H1 (cell line): ENCODE data around the gene SETD9. TPM values are rescaled to one million over a fixed set of nuclear protein-coding genes. Genes with fewer than 3 reads are reported as not detected.

ENCODE experiments used
- CTCF ChIA-PET: fragments of 300-600 bp; sonication (Branson Sonifier 250); formaldehyde crosslinking; loops from one replicate; lab custom pipeline; 2021; ENCODE audit not compliant: partially characterized antibody; lab: Charles Lee
- POLR2A ChIA-PET: fragments of 300-600 bp; sonication (Branson Sonifier 250); formaldehyde crosslinking; loops from one replicate; lab custom pipeline; 2021; ENCODE audit warnings: inconsistent platforms; ENCODE audit not compliant: partially characterized antibody; lab: Charles Lee
- DNase-seq, 2 experiments: peaks; one replicate each; pipeline versions ENCODE4 v3.0.0 to v3.0.0-alpha.2; 2010 to 2022; ENCODE audit warnings: low spot score in 2 of 2, low read depth in 1 of 2, mixed read lengths in 1 of 2
- FAIRE-seq: peaks from 2 replicates; lab custom pipeline; 2011; peaks lifted over from hg19 to GRCh38; lab: Jason Lieb, UNC
- H2AFZ ChIP-seq: 2 replicates; pipeline ENCODE4 v1.8.1; 2012; ENCODE audit warnings: low read length, inconsistent platforms
- H2AK5ac ChIP-seq: 2 replicates; pipeline ENCODE4 v1.6.1; 2013; ENCODE audit warnings: low read depth, low read length
- H2BK120ac ChIP-seq: replicated peaks from 2 replicates; pipeline ENCODE3; 2013; ENCODE audit warnings: low read depth, low read length, inconsistent platforms
- H2BK12ac ChIP-seq: 2 replicates; pipeline ENCODE4 v1.6.1; 2013; ENCODE audit warnings: low read depth, low read length
- H2BK15ac ChIP-seq: 2 replicates; pipeline ENCODE4 v1.6.1; 2013; ENCODE audit warnings: low read length
- H2BK20ac ChIP-seq: 2 replicates; pipeline ENCODE4 v1.6.1; 2013; ENCODE audit warnings: low read length
- H2BK5ac ChIP-seq: 2 replicates; pipeline ENCODE4 v1.6.1; 2013; ENCODE audit warnings: low read depth, low read length
- H3K14ac ChIP-seq: 2 replicates; pipeline ENCODE4 v1.6.1; 2013; ENCODE audit warnings: inconsistent platforms; ENCODE audit not compliant: insufficient read length
- H3K18ac ChIP-seq: 2 replicates; pipeline ENCODE4 v1.6.1; 2013; ENCODE audit warnings: low read length; ENCODE audit errors: extremely low read depth
- H3K23ac ChIP-seq: 2 replicates; pipeline ENCODE4 v1.6.1; 2013; ENCODE audit warnings: inconsistent platforms; ENCODE audit not compliant: insufficient read length
- H3K23me2 ChIP-seq: 2 replicates; pipeline ENCODE4 v1.6.1; 2013; ENCODE audit warnings: low read depth, low read length
- H3K27ac ChIP-seq: 2 replicates; pipeline ENCODE4 v1.6.1; 2011; ENCODE audit warnings: low read depth, low read length, inconsistent platforms
- H3K27me3 ChIP-seq, 4 experiments: replicated peaks in 1 of 4; 1 replicate in 1 of 4; 2 replicates in 3 of 4; pipeline versions ENCODE4 v1.6.1 to v1.8.1; 2011 to 2013; ENCODE audit warnings: low read length in 3 of 4, mild to moderate bottlenecking in 3 of 4, inconsistent platforms in 2 of 4, mixed read lengths in 2 of 4, moderate library complexity in 1 of 4; ENCODE audit not compliant: control insufficient read depth in 3 of 4, insufficient read depth in 3 of 4; ENCODE audit errors: extremely low read depth in 1 of 4
- H3K36me3 ChIP-seq, 4 experiments: 2 replicates each; pipeline versions ENCODE4 v1.6.1 to v1.8.1; 2011 to 2013; ENCODE audit warnings: mild to moderate bottlenecking in 4 of 4, low read length in 3 of 4, moderate library complexity in 2 of 4, control low read depth in 1 of 4, inconsistent platforms in 1 of 4; ENCODE audit not compliant: insufficient read depth in 4 of 4, control insufficient read depth in 2 of 4
- H3K4ac ChIP-seq: replicated peaks from 2 replicates; pipeline ENCODE3; 2013; ENCODE audit warnings: low read length, low read depth, mixed read lengths, inconsistent platforms; ENCODE audit not compliant: insufficient read length
- H3K4me1 ChIP-seq, 4 experiments: replicated peaks in 1 of 4; 1 replicate in 1 of 4; 2 replicates in 3 of 4; pipeline versions ENCODE4 v1.6.1 to v1.8.1; 2011 to 2013; ENCODE audit warnings: low read length in 3 of 4, inconsistent platforms in 2 of 4, mixed read lengths in 1 of 4; ENCODE audit not compliant: insufficient read depth in 4 of 4, control insufficient read depth in 3 of 4
- H3K4me2 ChIP-seq, 2 experiments: 2 replicates each; pipeline versions ENCODE4 v1.6.1 to v1.8.1; 2011 to 2013; ENCODE audit warnings: low read depth in 2 of 2, low read length in 2 of 2, control low read depth in 1 of 2, inconsistent platforms in 1 of 2, mild to moderate bottlenecking in 1 of 2; ENCODE audit not compliant: insufficient read depth in 1 of 2
- H3K4me3 ChIP-seq, 4 experiments: fragments of 200-600, 300-600 bp in 1 of 4; sonication (generic), shearing (Covaris generic), sonication (Bioruptor Twin) in 1 of 4; 2 replicates each; pipeline versions ENCODE4 v1.5.1 to v1.8.1; 2011 to 2016; ENCODE audit warnings: low read length in 4 of 4, low read depth in 3 of 4, control low read depth in 2 of 4, inconsistent platforms in 2 of 4, mild to moderate bottlenecking in 2 of 4, mixed read lengths in 1 of 4, moderate library complexity in 1 of 4; ENCODE audit not compliant: insufficient read depth in 2 of 4; ENCODE audit errors: extremely low read depth in 1 of 4
- H3K56ac ChIP-seq: replicated peaks from 2 replicates; pipeline ENCODE3; 2013; ENCODE audit warnings: low read depth, mild to moderate bottlenecking, mixed read lengths, low read length, inconsistent platforms; ENCODE audit not compliant: insufficient read length
- H3K79me1 ChIP-seq: 2 replicates; pipeline ENCODE4 v1.6.1; 2013; ENCODE audit warnings: low read depth, low read length, control low read depth
- H3K79me2 ChIP-seq, 2 experiments: 2 replicates each; pipeline versions ENCODE4 v1.6.1 to v1.8.1; 2012 to 2013; ENCODE audit warnings: low read length in 2 of 2, mild to moderate bottlenecking in 2 of 2, inconsistent platforms in 1 of 2; ENCODE audit not compliant: insufficient read depth in 2 of 2, control insufficient read depth in 1 of 2
- H3K9ac ChIP-seq, 4 experiments: replicated peaks in 1 of 4; 1 replicate in 1 of 4; 2 replicates in 3 of 4; pipeline versions ENCODE4 v1.6.1 to v1.8.1; 2011 to 2013; ENCODE audit warnings: low read depth in 3 of 4, low read length in 3 of 4, control low read depth in 2 of 4, mild to moderate bottlenecking in 2 of 4, moderate library complexity in 2 of 4, inconsistent platforms in 1 of 4; ENCODE audit errors: extremely low read depth in 1 of 4
- H3K9me3 ChIP-seq, 2 experiments: 2 replicates each; pipeline versions ENCODE4 v1.6.1 to v1.8.1; 2012 to 2013; ENCODE audit warnings: mild to moderate bottlenecking in 2 of 2, moderate library complexity in 2 of 2, control low read depth in 1 of 2, inconsistent platforms in 1 of 2, low read depth in 1 of 2, low read length in 1 of 2, mixed read lengths in 1 of 2; ENCODE audit not compliant: insufficient read depth in 2 of 2
- H4K20me1 ChIP-seq, 2 experiments: replicated peaks in 1 of 2; 2 replicates each; pipeline versions ENCODE3 to v1.8.1; 2011 to 2013; ENCODE audit warnings: inconsistent platforms in 2 of 2, low read length in 2 of 2, mild to moderate bottlenecking in 1 of 2; ENCODE audit not compliant: insufficient read depth in 2 of 2, control insufficient read depth in 1 of 2
- H4K5ac ChIP-seq: 2 replicates; pipeline ENCODE4 v1.6.1; 2013; ENCODE audit warnings: low read length, low read depth, mixed read lengths, inconsistent platforms; ENCODE audit not compliant: insufficient read length
- H4K8ac ChIP-seq: 2 replicates; pipeline ENCODE4 v1.8.0; 2013; ENCODE audit warnings: mild to moderate bottlenecking, moderate library complexity, low read length, inconsistent platforms; ENCODE audit not compliant: insufficient read depth; ENCODE audit errors: extremely low read depth
- H4K91ac ChIP-seq: replicated peaks from 2 replicates; pipeline ENCODE3; 2013; ENCODE audit warnings: low read length, mixed read lengths, inconsistent platforms; ENCODE audit not compliant: insufficient read length
- GTF2F1 ChIP-seq: IDR thresholded peaks from 2 replicates; pipeline ENCODE4 v1.6.1; 2012; ENCODE audit warnings: low read depth, low read length, improper control_type of control experiment, borderline replicate concordance
- HDAC2 ChIP-seq, 2 experiments: fragments of 300-600 bp in 1 of 2; sonication (generic) in 1 of 2; IDR thresholded peaks; 2 replicates each; pipeline ENCODE4 v1.6.1; 2011 to 2012; ENCODE audit warnings: low read depth in 2 of 2, low read length in 2 of 2, mild to moderate bottlenecking in 2 of 2, moderate library complexity in 2 of 2, borderline replicate concordance in 1 of 2, inconsistent platforms in 1 of 2
- RAD21 ChIP-seq, 2 experiments: IDR thresholded peaks in 1 of 2; conservative IDR thresholded peaks in 1 of 2; 2 replicates each; pipeline ENCODE4 v1.6.1; 2011; ENCODE audit warnings: low read depth in 2 of 2, low read length in 2 of 2, improper control_type of control experiment in 1 of 2, inconsistent platforms in 1 of 2, mild to moderate bottlenecking in 1 of 2, moderate library complexity in 1 of 2
- WGBS, 2 experiments: shearing (Covaris generic) in 1 of 2; methylation state at CpG; one replicate each; pipeline versions ENCODE4 v1.1.6 to v1.1.7; 2013 to 2015; ENCODE audit warnings: low lambda C conversion rate in 2 of 2, mixed read lengths in 2 of 2, inconsistent platforms in 1 of 2, low coverage in 1 of 2, missing lambda C conversion rate in 1 of 2; ENCODE audit not compliant: insufficient replicate concordance in 2 of 2, insufficient coverage in 1 of 2, insufficient read length in 1 of 2; ENCODE audit errors: extremely low coverage in 1 of 2, missing lambda C conversion rate in 1 of 2; 5-methylcytosine and 5-hydroxymethylcytosine counted together
- polyA plus RNA-seq, 7 experiments: library from polyadenylated mRNA; depleted of rRNA in 3 of 7; stranded (reverse) in 5 of 7; unstranded in 2 of 7; fragments of >200 nt in 5 of 7; fragments of 200-250 nt in 2 of 7; gene quantifications; 1 replicate in 5 of 7; 2 replicates in 1 of 7; 4 replicates in 1 of 7; pipeline versions ENCODE4 v1.2.1 to v1.2.3, GENCODE V29; 2011 to 2013; ENCODE audit warnings: missing spikeins in 2 of 7, mixed read lengths in 2 of 7
- total RNA-seq: library from RNA; stranded (reverse); fragmentation: NEBNext Ultra II Directional; extraction: Animal tissue kit (Norgen Biotek cat#: 25700); gene quantifications from 2 replicates; pipeline ENCODE4 v1.2.1, GENCODE V29; 2021
- TF ChIP-seq, protein P1 (sequence below), 3 experiments: IDR thresholded peaks; 1 replicate in 2 of 3; 2 replicates in 1 of 3; pipeline versions ENCODE4 v1.5.1 to v1.6.1; 2011; ENCODE audit warnings: low read length in 3 of 3, mild to moderate bottlenecking in 3 of 3, inconsistent platforms in 2 of 3, low read depth in 1 of 3, moderate library complexity in 1 of 3; ENCODE audit not compliant: insufficient read depth in 1 of 3; ENCODE audit errors: control extremely low read depth in 1 of 3

SETD9 gene
- total and polyA plus RNA-seq, 2 of the 8 experiments (the other 6 are each of a cell fraction or from before 2014, with no cell fraction given), result 4.5 to 11.9 TPM

- no peak overlapping the region for H2BK12ac ChIP-seq
- H2AFZ ChIP-seq, result no peak overlapping the region; the same call in 1 of the 2 replicates
- no peaks in the 10 kb centered on the region for H3K4me1 ChIP-seq
- ChIA-PET CTCF (interaction anchor here (0.7 to 4.9 kb wide), 24 partner anchors 9 to 637 kb away, joined by 3 to 22 read pairs (median 4); partner anchors contain the start of gene SETD9), POLR2A (interaction anchor here (3.6 kb wide), 1 partner anchor 9 kb away, joined by 19 read pairs; the partner anchor contains the start of gene SETD9)
- no peaks in the 10 kb centered on the region for H3K36me3 ChIP-seq
- H3K4me2 ChIP-seq, result no peak overlapping the region
- H4K8ac ChIP-seq, result no peak overlapping the region
- no peak overlapping the region for H3K56ac ChIP-seq
- no peak overlapping the region for H2BK15ac ChIP-seq
- H2BK5ac ChIP-seq, result no peak overlapping the region
- H3K9ac ChIP-seq, result no peak overlapping the region
- peaks cover 0 to 3% of the 10 kb centered on the region in 2 experiments; a peak in 1 of 4 replicates for H3K9me3 ChIP-seq
- H3K27ac ChIP-seq, result no peak overlapping the region
- H3K14ac ChIP-seq, result no peak overlapping the region
- H3K79me2 ChIP-seq, result no peaks in the 10 kb centered on the region
- no peaks in the 10 kb centered on the region for H3K79me1 ChIP-seq
- TF ChIP-seq HDAC2 (IDR thresholded peaks at IDR 0.05; ENCODE audit: borderline replicate concordance in 1 of 2, low read depth in 2 of 2, low read length in 2 of 2) (no peak), RAD21 (IDR thresholded peaks at IDR 0.05 in 1 of 2, conservative IDR thresholded peaks at IDR 0.05 in 1 of 2; ENCODE audit: low read depth in 2 of 2, low read length in 2 of 2) (peak; percentile 86), GTF2F1 (no peak)
- TF ChIP-seq, protein P1, sequence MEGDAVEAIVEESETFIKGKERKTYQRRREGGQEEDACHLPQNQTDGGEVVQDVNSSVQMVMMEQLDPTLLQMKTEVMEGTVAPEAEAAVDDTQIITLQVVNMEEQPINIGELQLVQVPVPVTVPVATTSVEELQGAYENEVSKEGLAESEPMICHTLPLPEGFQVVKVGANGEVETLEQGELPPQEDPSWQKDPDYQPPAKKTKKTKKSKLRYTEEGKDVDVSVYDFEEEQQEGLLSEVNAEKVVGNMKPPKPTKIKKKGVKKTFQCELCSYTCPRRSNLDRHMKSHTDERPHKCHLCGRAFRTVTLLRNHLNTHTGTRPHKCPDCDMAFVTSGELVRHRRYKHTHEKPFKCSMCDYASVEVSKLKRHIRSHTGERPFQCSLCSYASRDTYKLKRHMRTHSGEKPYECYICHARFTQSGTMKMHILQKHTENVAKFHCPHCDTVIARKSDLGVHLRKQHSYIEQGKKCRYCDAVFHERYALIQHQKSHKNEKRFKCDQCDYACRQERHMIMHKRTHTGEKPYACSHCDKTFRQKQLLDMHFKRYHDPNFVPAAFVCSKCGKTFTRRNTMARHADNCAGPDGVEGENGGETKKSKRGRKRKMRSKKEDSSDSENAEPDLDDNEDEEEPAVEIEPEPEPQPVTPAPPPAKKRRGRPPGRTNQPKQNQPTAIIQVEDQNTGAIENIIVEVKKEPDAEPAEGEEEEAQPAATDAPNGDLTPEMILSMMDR (IDR thresholded peaks at IDR 0.05; ENCODE audit: control extremely low read depth in 1 of 3, insufficient read depth in 1 of 3, low read depth in 1 of 3, low read length in 3 of 3), result peak in 2 of 3 experiments; percentile 65 to 67; a peak in 3 of 4 replicates
- H2BK120ac ChIP-seq, result no peak overlapping the region
- no peak overlapping the region for H4K91ac ChIP-seq
- H4K5ac ChIP-seq, result no peak overlapping the region
- H3K18ac ChIP-seq, result no peak overlapping the region
- no peak overlapping the region for H2BK20ac ChIP-seq
- no peak overlapping the region for H2AK5ac ChIP-seq
- H4K20me1 ChIP-seq, result no peaks in the 10 kb centered on the region
- 42% methylated on average over 3 of the region's 3 CpGs; no CpG with 5 or more reads in 1 of the 2 experiments for WGBS, 2 experiments
- H3K4ac ChIP-seq, result no peak overlapping the region
- no peaks in the 10 kb centered on the region for H3K27me3 ChIP-seq
- DNase-seq (peak in 1 of 2 experiments; percentile 52), FAIRE-seq (peak; percentile 92)
- H3K23ac ChIP-seq, result no peak overlapping the region
- no peaks in the 10 kb centered on the region; the same call in 1 of the 2 replicates for H3K23me2 ChIP-seq
- no peak overlapping the region for H3K4me3 ChIP-seq
Measured at GRCh38 chr5:56900858-56901578, 8.4 kb upstream of the SETD9 start.
